ACC112 (cell line): ENCODE data around the gene MMP17.
A peak's percentile ranks its signal among the peaks of the same experiment; 100 is the strongest.

Experiments used
- H2AFZ ChIP-seq: fragments of 200-600 bp; sonication (generic); one replicate; pipeline ENCODE4 v1.6.0; 2017; ENCODE audit warnings: antibody characterized with exemption, low read length; ENCODE audit not compliant: unreplicated experiment
- H3K27ac ChIP-seq: fragments of 200-600 bp; sonication (generic); 2 replicates; pipeline ENCODE4 v1.5.1; 2014; ENCODE audit warnings: low read depth, mild to moderate bottlenecking, antibody characterized with exemption, low read length, moderate library complexity
- H3K27me3 ChIP-seq: fragments of 200-600 bp; sonication (generic); 2 replicates; pipeline ENCODE4 v1.6.1; 2014; ENCODE audit warnings: mild to moderate bottlenecking, antibody characterized with exemption, low read length, moderate library complexity, mixed read lengths; ENCODE audit not compliant: insufficient read depth
- H3K36me3 ChIP-seq: fragments of 200-600 bp; sonication (generic); 2 replicates; pipeline ENCODE4 v1.6.1; 2016; ENCODE audit warnings: mild to moderate bottlenecking, antibody characterized with exemption, low read length, moderate library complexity, mixed read lengths; ENCODE audit not compliant: insufficient read depth
- H3K4me1 ChIP-seq: fragments of 200-600 bp; sonication (generic); one replicate; pipeline ENCODE4 v1.6.1; 2016; ENCODE audit warnings: low read length, mixed read lengths; ENCODE audit not compliant: insufficient read depth, unreplicated experiment, control insufficient read depth
- H3K4me3 ChIP-seq: fragments of 200-600 bp; sonication (generic); 2 replicates; pipeline ENCODE4 v1.5.1; 2014; ENCODE audit warnings: mild to moderate bottlenecking, low read depth, low read length
- H3K79me2 ChIP-seq: fragments of 200-600 bp; sonication (generic); one replicate; pipeline ENCODE4 v1.6.0; 2016; ENCODE audit warnings: low read length; ENCODE audit not compliant: control insufficient read depth, unreplicated experiment, insufficient read depth

Gene MMP17

DNA sequence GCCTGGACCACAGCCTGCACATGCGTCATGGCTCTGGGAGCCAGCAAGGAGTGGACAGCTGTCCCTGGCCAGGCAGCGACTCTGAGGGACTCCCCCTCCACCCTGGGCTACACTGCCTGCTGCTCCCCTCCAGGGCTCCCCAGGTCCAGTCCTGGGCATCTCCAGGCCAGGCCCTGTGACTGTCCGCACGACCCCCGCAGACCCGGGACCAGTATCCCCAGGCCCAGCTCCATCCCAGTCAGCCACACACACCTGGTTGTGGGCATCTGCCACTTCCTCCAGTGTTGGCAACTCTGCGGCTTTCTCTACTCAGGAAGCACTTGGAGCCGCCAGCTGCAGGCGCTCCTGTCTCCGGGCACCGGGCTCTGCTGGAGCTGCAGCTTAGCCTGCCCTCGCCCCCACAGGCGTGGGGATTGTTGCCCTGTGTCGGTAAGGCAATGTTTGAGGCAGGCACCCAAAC is 68.6 kb downstream of the MMP17 start:
- Histone ChIP-seq H2AFZ (no peak overlapping the region), H3K4me1 (peaks cover 11% of the 10 kb centered on the region), H3K36me3 (no peaks in the 10 kb centered on the region), H3K4me3 (peak overlapping the region; percentile 77), H3K27ac (peak overlapping the region; percentile 88), H3K79me2 (peaks cover 9% of the 10 kb centered on the region), H3K27me3 (no peaks in the 10 kb centered on the region)

DNA sequence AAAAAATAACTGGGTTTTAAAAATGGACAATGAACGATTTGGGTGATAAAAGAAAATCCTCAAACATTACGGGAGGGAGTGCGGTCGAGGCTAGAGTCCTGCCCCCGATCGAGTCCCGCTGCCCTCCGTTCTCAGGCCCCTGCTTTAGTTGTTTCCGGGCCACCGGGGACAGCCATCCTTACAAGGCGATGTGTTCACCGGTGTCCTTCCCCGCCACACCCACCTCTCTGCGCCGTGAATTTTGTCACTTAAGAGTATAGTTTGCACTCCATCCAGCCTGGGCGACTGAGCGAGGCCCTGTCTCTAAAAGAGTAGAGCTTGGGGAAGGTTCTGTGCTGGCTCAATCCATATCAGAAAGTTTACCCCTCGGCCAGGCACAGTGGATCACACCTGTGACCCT is 69.1 kb downstream of the MMP17 start:
- Histone ChIP-seq H3K27me3 (no peaks in the 10 kb centered on the region), H3K4me3 (no peak overlapping the region), H2AFZ (no peak overlapping the region), H3K79me2 (peaks cover 9% of the 10 kb centered on the region), H3K36me3 (no peaks in the 10 kb centered on the region), H3K27ac (no peak overlapping the region), H3K4me1 (peaks cover 11% of the 10 kb centered on the region)

DNA sequence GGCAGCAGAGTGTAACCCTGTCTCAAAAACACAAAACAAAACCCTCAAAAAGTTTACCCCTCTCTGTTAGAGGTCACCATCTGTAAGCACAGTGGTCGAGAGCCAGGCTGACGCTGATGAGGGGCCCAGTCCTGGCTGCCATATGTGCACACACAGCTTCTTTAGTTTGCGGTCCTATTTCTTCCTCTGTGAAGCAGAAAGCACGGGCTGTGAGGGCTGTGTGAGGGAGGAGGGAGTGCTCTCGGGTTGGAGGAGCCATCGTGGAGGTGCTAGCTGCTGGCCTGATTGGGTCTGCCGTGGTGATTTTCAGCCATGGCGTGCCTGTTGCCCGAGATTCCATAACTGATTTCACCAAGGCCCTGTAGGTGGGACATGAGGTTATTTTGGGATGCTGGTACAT is 69.7 kb downstream of the MMP17 start:
- H3K4me1 ChIP-seq = peaks cover 11% of the 10 kb centered on the region
- peaks cover 9% of the 10 kb centered on the region for H3K79me2 ChIP-seq
- H3K27me3 ChIP-seq = no peaks in the 10 kb centered on the region
- no peak overlapping the region for H3K4me3 ChIP-seq
- H3K36me3 ChIP-seq = no peaks in the 10 kb centered on the region
- H2AFZ ChIP-seq = no peak overlapping the region
- H3K27ac ChIP-seq = no peak overlapping the region

DNA sequence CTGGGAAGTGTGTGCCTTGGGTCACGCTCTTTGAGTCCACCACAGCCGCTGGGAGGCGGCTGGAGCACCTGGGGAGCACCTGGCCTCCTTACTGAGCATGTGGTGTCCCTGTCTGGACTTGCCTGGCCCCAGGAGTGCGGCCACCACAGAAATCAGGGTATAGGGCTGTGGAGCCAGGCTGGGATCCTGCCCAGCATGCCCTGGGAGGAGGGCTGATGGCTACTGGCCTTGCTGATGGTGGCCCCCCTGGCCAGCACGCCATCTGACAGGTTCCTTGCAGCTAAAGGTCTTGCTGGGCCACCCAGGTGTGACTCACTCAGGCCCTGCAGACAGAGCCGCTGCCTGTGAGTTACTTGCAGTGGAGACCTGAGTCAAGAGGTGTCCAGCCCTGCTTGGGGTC is 72.2 kb downstream of the MMP17 start:
- Histone ChIP-seq H3K36me3 (no peaks in the 10 kb centered on the region), H3K4me1 (peaks cover 11% of the 10 kb centered on the region), H3K79me2 (peaks cover 6% of the 10 kb centered on the region), H3K27ac (no peak overlapping the region), H3K4me3 (no peak overlapping the region), H2AFZ (no peak overlapping the region), H3K27me3 (no peaks in the 10 kb centered on the region)
